IPS-11a (cell line): ENCODE data around the gene SYNDIG1L.

Experiments used
- H3K4me3 ChIP-seq: one replicate; pipeline ENCODE4 v1.5.1; 2013; ENCODE audit warnings: low read depth, low read length, control low read depth

The SYNDIG1L gene

DNA sequence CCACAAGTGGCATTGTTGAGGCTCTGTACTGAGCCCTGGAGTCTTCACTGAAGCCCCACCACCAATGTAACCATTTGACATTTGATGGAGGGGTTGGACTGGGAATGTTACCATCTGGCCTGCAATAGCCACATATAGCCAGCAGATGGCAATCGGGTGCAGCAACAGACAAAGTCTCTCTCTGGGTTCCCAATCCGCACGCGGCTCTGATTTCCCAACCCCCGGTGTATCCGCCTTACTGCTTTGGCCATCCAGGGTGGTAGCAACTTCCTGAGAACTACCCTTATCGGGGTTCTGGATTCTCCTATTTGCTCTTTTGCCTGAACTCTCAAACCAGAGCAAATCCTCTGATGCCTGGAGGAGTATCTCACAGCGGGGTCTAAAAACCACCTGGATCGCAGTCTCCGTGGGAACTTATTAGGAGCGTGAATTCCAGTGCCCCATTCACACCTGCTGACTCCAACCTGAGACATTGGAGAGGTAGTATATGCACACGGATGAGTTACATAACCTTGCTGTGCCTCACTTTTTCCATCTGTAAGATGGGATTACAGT, 63.6 kb downstream of the SYNDIG1L start:
- no peak overlapping the region for H3K4me3 ChIP-seq

DNA sequence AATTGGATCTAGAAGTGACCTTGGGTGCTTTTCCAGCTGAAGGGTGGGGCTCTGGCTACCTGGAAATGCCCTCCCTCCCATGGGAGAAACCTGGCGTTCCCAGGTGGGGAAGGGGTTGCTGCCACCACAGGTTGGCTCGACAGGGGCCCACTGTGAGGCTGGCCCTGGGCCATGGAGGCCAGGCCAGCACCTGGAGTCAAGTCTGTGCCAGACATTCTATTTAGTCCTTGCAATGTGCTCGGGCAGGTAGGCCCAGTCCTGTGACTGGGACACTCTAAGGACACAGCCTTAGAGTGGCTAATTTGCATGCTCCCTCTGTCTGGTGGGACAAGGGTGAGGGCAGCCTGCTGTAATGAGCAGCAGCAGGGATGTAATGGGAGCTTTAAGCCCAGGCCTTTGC, 65.8 kb downstream of the SYNDIG1L start:
- H3K4me3 ChIP-seq: no peak overlapping the region

DNA sequence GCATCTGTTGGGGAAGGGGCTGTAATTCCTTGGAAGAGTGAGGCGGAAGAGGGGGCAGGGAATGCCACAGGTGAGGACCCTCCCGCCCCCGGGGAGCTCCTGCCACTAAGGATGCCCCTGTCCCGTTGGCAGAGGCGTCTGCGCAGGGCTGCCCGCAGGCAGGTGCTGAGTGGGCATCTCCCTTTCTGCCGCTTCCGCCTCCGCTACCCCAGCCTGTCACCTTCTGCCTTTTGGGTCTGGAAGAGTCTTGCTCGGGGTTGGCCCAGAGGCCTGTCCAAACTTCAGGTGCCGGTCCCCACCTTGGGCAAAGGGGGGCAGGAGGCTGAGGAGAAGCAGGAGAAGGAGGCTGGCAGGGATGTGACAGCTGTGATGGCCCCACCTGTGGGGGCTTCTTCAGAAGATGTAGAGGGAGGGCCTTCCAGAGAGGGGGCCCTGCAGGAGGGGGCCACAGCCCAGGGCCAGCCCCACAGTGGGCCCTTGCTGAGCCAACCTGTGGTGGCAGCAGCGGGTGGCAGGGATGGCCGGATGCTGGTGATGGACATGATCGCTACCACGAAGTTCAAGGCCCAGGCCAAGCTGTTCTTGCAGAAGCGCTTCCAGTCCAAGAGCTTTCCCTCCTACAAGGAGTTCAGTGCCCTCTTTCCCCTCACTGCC, 67.7 kb downstream of the SYNDIG1L start:
- no peak overlapping the region for H3K4me3 ChIP-seq

- no peak overlapping the region for H3K4me3 ChIP-seq
These were observed 68.4 kb downstream of the SYNDIG1L start for GRCh38 chr14:74357585-74357984.

GRCh38 chr14:74356892-74357575, 69.0 kb downstream of the SYNDIG1L start:
- H3K4me3 ChIP-seq: no peak overlapping the region
